HG02870 (cell line): Measurements from ENCODE around the gene PNP.
"Not testable (repeated sequence)": the region's sequence is repeated elsewhere in the genome, so short reads cannot be mapped to it uniquely, and the experiment has no call there.

Experiments
- ATAC-seq: cut with Tn5 transposase; IDR thresholded peaks from one replicate; pipeline ENCODE4 v1.9.1; 2021; ENCODE audit warnings: mild to moderate bottlenecking, moderate library complexity; ENCODE audit not compliant: unreplicated experiment

Gene PNP

GRCh38 chr14:20469242-20469889 is at the start of gene PNP:
Gene PNP, plus strand, starts transcription at chr14:20469406. Its CDS starts 119 bp downstream, at chr14:20469525.
- peak; percentile 97 for ATAC-seq

GRCh38 chr14:20419419-20419818 is 49.8 kb upstream of the PNP start:
- no peak for ATAC-seq

GRCh38 chr14:20421267-20421666 is 47.9 kb upstream of the PNP start:
- ATAC-seq: no peak

- ATAC-seq: no peak
Observed at GRCh38 chr14:20422886-20423285, 46.3 kb upstream of the PNP start.

GRCh38 chr14:20424851-20425250 is 44.4 kb upstream of the PNP start:
- ATAC-seq: no peak

GRCh38 chr14:20427231-20428009 is 41.8 kb upstream of the PNP start:
- ATAC-seq: peak; percentile 81

- peak; percentile 40 for ATAC-seq
Observed at GRCh38 chr14:20428010-20428365, 41.2 kb upstream of the PNP start.

- no peak for ATAC-seq
Observed at GRCh38 chr14:20428802-20429201, 40.4 kb upstream of the PNP start.

- no peak for ATAC-seq
Observed at GRCh38 chr14:20429801-20430669, 39.2 kb upstream of the PNP start.

- no peak for ATAC-seq
Observed at GRCh38 chr14:20434701-20435581, 34.3 kb upstream of the PNP start.

- no peak for ATAC-seq
Observed at GRCh38 chr14:20435582-20436362, 33.4 kb upstream of the PNP start, which contains the start of gene KLHL33. Gene KLHL33, minus strand, starts transcription at chr14:20436166. Its CDS starts 355 bp downstream, at chr14:20435811.

- ATAC-seq: no peak
Observed at GRCh38 chr14:20436363-20436755, 32.8 kb upstream of the PNP start.

- ATAC-seq: no peak
Observed at GRCh38 chr14:20438664-20439063, 30.5 kb upstream of the PNP start.

- no peak for ATAC-seq
Observed at GRCh38 chr14:20440465-20440864, 28.7 kb upstream of the PNP start.

GRCh38 chr14:20440882-20441281 is 28.3 kb upstream of the PNP start:
- peak; percentile 84 for ATAC-seq

- no peak for ATAC-seq
Observed at GRCh38 chr14:20441461-20441860, 27.7 kb upstream of the PNP start.

- ATAC-seq: not testable (repeated sequence)
Observed at GRCh38 chr14:20443650-20444049, 25.6 kb upstream of the PNP start.

- ATAC-seq: no peak
Observed at GRCh38 chr14:20446889-20447288, 22.3 kb upstream of the PNP start.

GRCh38 chr14:20452831-20453230 is 16.4 kb upstream of the PNP start:
- not testable (repeated sequence) for ATAC-seq
